Embryonic facial prominence (tissue), 1 donor: ENCODE data around the gene SWSAP1.
A peak's percentile ranks its signal among the peaks of the same experiment; 100 is the strongest.
"Not testable (repeated sequence)": the region's sequence is repeated elsewhere in the genome, so short reads cannot be mapped to it uniquely, and the experiment has no call there.

Experiments used
- DNase-seq: peaks from one replicate; pipeline ENCODE4 v3.0.0-alpha.2; 2016; ENCODE audit errors: extremely low spot score

Gene SWSAP1, protein sequence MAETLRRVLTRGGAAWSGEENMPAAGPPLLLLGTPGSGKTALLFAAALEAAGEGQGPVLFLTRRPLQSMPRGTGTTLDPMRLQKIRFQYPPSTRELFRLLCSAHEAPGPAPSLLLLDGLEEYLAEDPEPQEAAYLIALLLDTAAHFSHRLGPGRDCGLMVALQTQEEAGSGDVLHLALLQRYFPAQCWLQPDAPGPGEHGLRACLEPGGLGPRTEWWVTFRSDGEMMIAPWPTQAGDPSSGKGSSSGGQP

DNA sequence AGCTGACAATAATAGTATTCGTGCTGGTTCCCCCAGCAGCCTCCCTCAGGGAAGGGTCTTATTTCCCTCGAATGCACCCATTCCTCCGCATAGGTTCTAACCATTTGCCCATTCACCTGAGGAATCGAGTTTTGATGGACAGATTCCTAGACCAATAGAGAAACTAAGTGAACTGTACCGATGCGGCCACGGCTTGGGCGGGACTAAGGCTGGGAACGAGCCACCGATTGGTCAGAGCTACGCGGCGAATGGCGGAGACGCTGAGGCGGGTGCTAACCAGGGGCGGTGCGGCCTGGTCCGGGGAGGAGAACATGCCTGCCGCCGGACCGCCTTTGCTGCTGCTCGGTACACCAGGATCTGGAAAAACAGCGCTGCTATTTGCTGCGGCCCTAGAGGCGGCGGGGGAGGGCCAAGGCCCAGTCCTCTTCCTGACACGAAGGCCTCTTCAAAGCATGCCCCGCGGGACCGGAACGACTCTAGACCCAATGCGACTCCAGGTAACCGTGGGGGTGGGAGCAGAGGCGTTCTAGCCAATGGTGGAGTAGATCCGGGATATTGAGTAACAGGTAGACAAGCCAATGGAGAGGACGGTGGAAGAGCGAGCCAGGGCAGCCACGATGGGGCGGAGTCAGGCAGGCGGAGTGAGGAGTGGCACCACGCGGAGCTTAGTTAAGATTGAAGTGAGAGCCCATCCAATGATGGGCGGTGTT, at the start of gene SWSAP1:
SWSAP1 (plus strand) TSS at position 234 of the 710 bp plus-strand sequence; CDS start at position 249, 15 bp downstream.
- DNase-seq: peak; percentile 100

- no peak for DNase-seq
These were observed 49.6 kb upstream of the SWSAP1 start for GRCh38 chr19:11324748-11325389.

- no peak for DNase-seq
These were observed 48.9 kb upstream of the SWSAP1 start for GRCh38 chr19:11325544-11325943.

DNA sequence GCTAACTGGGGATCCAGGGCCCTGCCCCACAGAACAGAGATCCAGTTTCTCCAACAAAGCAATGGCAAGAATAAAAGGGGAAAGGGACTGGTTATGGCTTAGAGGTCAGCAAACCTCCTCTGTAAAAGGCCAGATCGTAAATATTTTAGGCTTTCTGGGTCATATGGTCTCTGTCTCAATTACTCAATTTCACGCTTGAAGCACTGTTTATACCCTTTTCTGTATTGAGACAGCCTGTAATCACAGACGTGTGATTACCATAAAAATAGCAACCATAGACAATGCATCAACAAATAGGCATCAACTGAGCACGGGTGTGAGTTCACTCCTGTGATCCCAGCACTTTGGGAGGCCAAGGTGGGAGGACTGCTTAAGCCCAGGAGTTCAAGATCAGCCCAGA, 44.3 kb upstream of the SWSAP1 start:
- DNase-seq: no peak

GRCh38 chr19:11331502-11331901, 43.0 kb upstream of the SWSAP1 start:
- no peak for DNase-seq

- no peak for DNase-seq
These were observed 41.6 kb upstream of the SWSAP1 start for GRCh38 chr19:11332822-11333221.

- DNase-seq: not testable (repeated sequence)
These were observed 40.6 kb upstream of the SWSAP1 start for GRCh38 chr19:11333838-11334237.

DNA sequence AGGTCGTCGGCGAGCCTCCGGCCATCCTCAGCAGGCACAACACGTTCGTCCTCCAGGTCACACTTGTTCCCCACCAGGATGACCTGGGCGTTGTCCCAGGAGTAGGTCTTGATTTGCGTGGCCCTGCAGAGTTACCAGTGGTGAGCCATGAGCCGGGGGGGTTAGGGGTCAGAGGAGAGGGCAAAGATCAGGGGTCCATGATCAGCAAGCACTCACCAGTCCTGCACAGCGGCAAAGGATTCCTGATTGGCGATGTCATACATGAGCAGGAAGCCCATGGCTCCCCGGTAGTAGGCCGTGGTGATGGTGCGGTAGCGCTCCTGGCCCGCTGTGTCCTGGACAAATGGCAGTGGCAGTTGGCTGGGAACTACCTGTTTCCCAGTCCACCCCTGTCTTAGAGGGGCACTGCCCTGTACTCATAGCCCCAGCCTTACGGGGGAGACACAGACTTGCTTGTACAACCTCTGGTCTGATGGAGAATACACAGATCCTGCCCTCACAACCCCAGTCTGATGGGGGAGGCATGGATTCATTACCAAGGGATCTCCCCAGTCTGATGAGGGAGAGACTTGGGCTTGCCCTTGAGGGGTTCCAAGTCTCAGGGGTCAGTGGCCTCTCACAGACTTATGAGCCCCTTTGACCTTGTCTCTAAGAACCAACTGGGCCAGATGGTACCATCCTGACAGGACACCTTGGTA, 38.9 kb upstream of the SWSAP1 start:
- no peak for DNase-seq

- no peak for DNase-seq
These were observed 37.4 kb upstream of the SWSAP1 start for GRCh38 chr19:11337080-11337479.

DNA sequence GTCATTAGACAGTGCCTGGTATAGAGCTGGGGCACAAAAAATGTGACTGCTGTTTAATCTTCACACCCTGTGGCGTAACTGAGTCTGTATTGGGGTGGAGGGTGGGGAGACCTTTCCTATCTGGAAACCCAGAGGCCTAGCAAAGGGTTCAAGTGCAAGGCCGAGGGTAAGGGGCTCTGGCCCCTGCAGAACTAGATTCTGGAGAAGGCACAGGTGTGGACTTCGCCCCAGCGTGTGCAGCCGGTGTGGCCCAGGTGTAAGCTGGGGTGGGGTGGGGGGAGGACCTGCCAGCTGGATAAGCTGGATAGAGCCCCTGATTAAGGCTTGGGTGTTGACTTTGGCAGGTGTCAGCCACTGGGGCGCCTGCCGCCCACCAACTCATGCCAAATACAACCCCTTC, 36.3 kb upstream of the SWSAP1 start:
- DNase-seq: no peak

DNA sequence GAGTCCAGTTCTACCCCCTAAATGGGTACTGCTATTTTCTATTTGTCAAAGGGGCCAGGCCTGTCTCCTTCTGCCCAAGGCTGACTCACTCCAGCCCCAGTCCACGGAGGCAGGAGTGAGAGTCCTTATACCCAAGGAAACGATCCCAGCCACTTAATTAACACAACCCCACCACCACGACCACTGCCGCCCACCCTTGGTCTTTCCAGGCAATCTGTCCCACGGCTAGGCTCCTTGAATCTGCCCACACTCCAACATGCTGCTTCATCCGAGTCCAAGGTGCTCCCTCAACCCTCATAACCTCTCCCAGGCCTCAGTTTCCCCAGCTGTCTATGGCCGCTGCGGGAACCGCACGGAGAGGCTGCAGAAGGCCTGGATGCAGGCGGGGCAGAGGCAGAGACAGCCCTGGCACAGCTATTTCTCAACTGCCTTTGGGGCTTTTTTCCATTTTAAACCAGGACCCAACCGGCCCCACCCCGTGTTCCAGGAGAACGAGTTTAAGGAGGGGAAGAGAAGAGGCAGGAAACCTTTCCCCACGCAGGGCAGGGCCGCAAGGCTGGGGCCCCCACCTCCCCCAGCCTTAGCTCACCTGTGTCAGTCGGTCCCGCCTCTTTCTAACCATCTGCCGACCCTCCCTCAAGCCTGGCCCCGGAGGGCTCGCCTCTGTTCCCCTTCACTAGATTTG, 35.8 kb upstream of the SWSAP1 start:
- no peak for DNase-seq

GRCh38 chr19:11339254-11340098, 35.0 kb upstream of the SWSAP1 start, which contains the start of gene RAB3D:
TSS of gene RAB3D (minus strand) at chr19:11339657. CDS start at chr19:11337399, 2,258 bp downstream.
- peak; percentile 76 for DNase-seq

DNA sequence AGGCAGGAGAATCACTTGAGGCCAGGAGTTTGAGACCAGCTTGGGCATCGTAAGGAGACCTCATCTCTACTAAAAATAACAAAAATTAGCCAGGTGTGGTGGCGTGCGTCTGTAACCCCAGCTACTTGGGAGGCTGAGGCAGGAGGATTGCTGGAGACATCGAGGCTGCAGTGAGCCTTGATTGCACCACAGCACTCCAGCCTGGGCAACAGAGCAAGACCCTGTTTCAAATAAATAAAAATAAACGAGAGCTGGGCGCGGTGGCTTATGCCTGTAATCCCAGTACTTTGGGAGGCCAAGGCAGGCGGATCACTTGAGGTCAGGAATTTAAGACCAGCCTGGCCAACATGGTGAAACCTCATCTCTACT, 34.4 kb upstream of the SWSAP1 start:
- DNase-seq: not testable (repeated sequence)

GRCh38 chr19:11342429-11342828, 32.0 kb upstream of the SWSAP1 start:
- no peak for DNase-seq

GRCh38 chr19:11345122-11345803, 29.2 kb upstream of the SWSAP1 start:
- no peak for DNase-seq

- peak; percentile 89 for DNase-seq
These were observed 28.1 kb upstream of the SWSAP1 start, which contains the start of the genes CCDC159 and TMEM205 for GRCh38 chr19:11346104-11346940. TSS of gene CCDC159 (plus strand) at chr19:11346519. CDS start at chr19:11346607, 88 bp downstream. TSS of gene TMEM205 (minus strand) at chr19:11346268. CDS start at chr19:11345619, 649 bp downstream.

DNA sequence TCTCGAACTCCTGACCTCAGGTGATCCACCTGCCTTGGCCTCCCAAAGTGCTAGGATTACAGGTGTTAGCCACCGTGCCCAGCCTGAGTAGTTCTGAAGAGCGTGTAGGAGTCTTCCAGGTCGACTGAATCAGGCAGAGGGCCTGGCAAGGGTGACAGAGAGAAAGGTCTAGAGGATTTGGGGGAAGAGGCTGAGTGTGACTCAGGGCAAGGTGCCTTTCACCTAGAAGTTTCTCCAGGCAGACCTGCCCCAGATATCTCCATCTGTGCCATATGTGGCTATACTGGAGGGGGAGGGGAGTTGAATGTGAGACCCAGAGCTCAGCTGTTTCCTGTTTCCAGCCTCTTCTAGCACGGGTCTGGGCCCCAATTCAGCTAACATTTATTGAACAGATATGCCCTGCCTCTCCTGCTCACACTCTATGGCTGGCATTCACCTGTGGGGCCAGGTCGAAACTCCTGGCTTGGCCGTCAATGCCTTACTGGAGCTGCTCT, 26.9 kb upstream of the SWSAP1 start:
- no peak for DNase-seq

- no peak for DNase-seq
These were observed 25.3 kb upstream of the SWSAP1 start for GRCh38 chr19:11349171-11349570.

DNA sequence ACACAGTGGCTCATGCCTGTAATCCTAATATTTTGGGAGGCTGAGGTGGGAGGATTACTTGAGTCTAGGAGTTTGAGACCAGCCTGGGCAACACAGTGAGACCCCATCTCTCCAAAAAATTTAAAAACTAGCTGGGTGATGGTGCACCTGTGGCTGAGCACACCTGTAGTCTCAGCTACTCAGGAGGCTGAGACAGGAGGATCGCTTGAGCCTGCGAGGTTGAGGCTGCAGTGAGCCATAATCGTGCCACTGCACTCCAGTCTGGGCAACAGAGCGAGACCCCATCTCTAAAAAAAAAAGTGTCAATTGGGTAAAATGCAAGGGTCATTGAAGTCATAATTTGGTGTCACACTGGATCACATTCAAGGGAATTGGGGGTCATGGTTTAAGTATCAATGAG, 20.4 kb upstream of the SWSAP1 start:
- DNase-seq: not testable (repeated sequence)
